Amniotic stem cell (primary cell): ENCODE data around the gene PRDM16.
"Not testable (repeated sequence)": the region's sequence is repeated elsewhere in the genome, so short reads cannot be mapped to it uniquely, and the experiment has no call there.

ENCODE experiments used
- DNase-seq: peaks from one replicate; lab custom pipeline; 2025; lab: John Stamatoyannopoulos, UW

Gene PRDM16

DNA sequence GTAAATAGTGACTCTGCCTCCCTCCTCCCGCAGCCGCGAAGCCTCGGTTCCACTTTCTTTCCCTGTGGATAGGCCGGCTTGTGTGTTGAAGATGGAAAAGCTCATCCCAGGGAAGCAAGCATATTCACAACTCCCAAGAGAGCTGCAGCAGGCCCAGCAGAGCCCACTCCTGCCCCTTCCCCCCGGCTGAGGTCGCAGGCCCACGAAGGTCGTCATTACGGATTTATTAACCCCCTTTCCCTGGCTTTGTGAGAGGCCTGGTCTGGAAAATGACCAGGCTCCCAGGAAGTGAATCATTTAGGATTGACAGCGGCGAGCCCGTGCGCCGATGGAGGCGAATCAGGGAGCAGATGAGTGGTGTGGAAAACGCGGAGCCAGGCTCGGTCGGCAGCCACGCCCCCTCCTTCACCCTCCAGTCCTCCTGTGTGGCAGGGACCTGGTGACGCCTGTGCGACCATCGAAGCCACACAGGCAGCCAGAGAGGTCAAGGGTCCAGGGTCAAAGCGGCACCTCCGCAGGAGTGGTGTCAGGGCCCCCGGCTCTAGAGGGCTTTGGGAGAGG, 93.4 kb downstream of the PRDM16 start:
- DNase-seq, result no peak

DNA sequence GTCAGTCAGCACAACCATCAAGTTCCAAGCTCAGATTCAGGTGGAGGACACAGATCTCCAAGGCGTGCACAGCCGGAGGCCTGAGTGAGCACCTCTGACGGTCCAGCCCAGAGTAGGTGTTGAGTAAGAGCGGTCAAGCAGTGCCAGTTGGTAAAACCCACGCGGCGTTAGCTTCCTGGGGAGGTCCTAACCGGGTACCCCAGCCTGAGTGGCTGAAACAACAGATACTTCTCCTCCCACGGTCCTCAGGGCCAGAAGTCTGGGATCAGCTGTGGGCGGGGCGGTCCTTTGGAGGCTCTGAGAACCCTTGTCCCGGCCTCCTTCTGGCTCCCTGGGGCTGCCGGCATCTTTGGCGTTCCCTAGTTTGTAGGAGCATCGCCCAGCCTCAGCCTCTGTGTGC, 94.4 kb downstream of the PRDM16 start:
- no peak for DNase-seq

DNA sequence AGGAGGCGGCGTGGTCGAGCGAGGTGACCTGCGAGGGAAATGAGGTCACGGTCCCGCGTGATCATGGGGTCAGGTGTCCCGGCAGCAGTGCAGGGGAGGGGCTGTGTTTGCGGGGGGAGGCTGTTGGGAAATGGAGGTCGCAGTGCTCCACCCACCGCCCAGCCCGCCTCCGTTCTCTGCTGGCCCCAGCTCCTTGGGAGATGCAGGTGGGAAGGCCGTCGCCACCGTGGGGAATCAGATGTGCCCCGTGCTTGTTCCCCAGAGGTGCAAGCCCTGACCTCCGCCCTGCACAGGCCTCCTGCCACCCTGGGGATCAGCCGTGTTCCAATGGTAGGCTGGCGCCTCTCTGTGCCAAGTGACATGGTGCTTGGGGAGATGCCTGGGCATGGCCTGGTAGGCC, 95.7 kb downstream of the PRDM16 start:
- DNase-seq, result no peak

DNA sequence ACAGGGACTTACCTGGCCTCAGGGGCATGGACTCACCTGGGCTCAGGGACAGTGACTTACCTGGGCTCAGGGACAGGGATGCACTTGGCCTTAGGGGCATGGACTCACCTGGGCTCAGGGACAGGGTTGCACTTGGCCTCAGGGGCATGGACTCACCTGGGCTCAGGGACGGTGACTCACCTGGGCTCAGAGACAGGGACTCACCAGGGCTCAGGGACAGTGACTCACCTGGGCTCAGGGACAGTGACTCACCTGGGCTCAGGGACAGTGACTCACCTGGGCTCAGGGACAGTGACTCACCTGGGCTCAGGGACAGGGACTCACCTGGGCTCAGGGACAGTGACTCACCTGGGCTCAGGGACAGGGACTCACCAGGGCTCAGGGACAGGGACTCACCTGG, 96.2 kb downstream of the PRDM16 start:
- not testable (repeated sequence) for DNase-seq

DNA sequence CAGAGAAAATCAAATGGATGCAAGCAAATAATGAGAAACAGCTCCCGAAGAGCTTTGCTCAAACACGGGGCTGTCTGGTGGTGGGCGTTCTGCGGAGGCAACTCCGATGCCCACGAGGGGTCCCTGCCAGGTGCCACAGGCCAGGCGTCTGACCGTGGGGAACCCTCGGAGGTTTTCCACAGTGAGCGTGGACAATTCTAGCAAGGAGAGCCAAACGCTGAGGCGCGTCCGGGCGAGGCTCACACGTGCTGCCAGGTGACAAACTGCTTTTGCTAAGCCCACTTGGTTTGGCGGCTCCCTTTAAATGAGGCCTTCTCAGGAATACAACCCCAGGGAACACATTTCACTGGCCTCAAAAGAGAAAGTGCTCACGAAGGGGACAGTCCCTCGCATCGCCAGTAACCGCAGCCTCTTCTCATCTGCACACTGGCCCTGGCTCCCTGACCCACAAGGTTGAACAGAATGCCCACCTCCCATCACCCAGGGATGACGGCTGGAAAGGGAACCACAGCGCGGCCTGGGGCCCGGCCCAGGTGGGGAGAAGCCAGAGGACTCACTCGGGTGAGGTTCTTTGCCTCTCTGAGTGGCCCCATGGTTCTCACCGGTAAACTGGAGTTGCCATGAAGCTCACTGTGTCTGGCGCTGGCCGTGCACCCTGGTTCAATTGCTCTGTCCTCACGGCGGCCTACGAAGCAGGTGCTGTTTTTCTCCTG, 97.4 kb downstream of the PRDM16 start:
- DNase-seq, result no peak

DNA sequence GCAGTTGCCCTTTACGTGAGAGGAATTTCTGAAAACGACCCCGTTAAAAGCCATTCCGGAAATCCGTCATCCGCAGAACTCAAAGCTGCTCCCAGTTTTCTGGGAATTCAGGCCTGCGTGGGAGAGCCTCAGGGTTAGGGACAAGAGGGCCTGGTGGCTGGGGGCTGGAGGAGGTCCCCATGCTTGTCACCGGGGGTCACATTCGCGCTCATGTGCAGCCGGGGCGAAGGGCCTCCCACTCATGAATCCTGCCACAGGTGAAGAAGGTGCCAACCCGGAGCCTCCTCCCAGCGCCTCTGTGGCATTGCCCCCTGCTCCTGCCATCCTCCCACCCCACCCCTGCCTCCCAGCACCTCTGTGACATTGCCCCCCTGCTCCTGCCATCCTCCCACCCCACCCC, 98.3 kb downstream of the PRDM16 start:
- DNase-seq, result no peak

DNA sequence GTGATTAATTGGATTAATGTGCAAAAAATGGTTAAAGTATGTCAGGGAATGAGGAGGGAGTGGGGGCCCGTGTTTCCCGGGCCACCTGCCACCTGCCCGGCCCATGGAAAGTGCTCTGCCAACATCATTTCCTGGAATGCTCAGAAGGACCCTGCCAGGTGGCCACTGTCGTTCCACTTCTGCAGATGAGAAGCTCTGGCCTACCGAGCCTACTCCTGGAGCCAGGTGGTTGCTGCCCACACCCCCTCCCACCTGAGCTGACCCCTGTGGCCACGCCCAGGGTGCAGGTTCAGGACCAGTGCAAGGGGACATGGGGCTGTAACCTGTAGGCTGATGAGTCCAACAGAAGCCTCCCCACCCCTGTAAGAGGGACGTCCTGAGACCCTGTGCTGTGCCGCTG, 99.7 kb downstream of the PRDM16 start:
- no peak for DNase-seq

DNA sequence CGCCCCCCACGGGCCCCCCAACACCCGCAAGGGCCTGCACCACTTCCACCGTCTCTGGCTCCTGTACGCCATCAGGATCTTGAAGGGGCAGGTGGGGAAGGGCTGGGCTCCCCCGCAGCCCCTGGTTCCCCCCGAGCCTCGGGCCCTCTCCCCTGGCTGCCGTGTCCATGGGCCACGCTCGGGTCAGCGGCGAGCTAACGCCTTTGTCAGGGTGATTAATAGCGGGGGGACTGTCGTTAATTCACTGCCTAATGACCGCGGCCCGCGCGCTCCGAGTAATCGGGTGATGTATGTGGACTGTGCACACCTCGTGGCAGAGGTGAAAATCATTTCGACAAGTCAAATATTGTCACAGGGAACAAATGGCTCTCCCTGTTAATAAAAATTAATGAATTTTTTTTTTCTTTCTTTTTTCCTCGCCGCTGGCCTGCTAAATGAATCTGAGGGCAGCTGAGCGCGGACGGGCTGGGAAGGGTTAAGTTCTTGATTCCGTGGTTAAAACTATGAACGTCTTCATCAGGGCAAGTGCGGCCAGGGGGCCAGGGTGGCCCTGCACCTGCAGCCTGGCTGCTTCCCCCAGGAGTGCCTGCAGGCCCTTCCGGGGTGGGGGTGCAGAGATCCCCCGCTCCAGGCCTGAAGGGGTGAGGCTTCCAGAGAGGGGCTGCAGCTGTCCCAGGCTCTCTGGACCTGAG, 100.8 kb downstream of the PRDM16 start:
- DNase-seq, result no peak

DNA sequence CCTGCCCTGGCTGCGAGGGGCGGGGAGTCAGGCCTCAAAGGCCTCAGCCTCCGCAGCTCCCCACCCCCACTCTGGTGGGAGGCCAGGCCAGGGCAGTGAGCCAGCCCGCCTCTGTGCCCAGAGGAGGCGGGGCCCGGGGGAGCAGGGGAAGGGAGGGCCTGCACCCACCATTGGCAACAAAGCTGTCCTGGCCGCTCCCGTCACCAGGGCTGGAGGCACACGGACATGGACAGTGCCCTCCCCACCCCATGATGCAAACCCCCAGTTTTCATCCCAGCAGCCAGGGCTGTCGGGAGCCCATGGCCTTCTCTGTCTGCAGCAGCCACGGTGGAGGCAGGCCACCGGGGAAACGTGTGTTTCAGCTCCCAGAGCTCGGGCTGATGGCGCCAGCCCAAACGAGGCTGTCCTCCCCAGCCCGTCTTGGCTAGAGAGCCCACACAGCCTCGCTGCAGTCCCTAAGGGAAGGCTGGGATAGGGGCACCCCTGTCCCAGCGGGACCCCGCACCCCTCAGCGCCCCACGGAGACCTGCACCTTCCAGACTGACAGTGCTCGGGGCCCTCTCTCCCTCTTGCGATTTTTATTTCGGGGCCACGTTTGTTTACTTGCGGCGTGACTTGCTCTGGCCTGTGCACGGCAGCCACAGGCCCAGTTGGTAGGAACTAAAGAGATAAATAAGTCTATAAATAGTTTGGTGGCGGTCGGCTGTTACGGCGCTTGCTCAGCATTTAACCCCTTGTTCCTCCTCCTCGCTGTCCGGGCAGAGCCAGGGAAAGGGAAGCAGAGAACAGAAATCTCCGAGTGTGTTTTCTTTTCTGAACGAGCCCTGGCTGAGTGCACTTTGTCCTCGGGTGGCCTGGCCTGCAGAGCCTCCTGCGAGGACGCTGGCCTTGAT, 101.8 kb downstream of the PRDM16 start:
- DNase-seq, result no peak

DNA sequence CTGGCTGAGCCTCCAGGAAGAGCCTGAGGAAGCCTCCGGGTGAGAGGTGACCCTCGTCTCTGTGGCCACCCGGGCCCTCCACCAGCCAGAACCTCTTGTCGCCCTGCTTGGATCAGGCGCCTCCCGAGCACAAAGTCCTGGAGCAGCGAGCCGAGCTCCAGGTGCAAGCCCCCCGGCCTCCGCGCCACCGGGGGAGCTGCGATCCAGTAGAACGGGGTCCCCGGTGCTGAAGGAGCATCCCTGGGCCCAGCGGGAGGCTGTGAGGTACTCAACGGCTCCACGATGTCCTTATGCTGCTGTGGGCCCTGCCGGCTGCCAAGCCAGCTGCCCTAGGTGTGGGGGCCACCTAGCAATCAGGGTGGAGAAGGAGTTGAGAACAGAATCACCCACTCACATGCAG, 102.8 kb downstream of the PRDM16 start:
- no peak for DNase-seq

DNA sequence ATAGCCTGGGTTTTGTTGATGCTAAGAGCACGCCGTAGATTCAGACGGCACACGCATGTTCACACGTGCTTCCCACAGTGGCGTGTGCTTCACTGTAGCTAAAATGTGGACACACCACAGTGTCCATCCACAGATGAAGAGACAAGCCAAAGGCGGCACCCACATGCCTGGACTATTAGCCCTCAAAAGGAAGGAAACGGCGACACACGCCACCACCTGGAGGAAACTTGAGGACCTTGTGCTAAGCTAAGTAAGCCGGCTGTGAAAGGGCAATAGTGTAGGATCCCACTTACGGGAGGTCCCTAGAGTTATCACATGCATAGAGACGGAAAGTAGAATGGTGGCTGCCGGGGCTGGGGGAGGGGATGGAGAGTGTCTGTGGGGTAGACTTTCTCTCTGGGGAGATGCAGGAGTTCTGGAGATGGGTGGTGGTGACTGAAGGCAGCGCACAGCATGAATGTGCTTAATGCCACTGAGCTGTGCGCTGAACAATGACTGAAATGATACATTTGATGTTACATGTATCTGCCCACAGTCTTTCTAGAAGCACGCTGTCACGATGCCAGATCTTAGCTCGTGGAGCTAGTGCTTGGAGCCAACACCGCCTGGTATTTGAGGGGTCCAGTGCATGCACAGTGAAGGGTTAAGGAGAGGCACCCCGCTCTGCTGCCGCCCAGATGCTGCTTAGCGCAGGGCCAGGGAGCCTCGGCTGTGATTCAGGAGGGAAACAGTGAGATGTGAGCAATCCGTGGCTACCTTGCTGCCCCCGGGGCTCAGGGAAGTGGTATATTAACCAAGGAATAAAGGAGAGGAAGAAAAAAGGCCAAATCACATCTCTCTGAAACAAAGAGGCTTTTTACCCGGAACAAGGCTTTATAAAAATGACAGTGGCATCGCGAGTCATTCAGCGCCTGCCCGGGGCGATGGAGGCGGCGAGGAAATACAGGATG, 103.7 kb downstream of the PRDM16 start:
- DNase-seq, result no peak

DNA sequence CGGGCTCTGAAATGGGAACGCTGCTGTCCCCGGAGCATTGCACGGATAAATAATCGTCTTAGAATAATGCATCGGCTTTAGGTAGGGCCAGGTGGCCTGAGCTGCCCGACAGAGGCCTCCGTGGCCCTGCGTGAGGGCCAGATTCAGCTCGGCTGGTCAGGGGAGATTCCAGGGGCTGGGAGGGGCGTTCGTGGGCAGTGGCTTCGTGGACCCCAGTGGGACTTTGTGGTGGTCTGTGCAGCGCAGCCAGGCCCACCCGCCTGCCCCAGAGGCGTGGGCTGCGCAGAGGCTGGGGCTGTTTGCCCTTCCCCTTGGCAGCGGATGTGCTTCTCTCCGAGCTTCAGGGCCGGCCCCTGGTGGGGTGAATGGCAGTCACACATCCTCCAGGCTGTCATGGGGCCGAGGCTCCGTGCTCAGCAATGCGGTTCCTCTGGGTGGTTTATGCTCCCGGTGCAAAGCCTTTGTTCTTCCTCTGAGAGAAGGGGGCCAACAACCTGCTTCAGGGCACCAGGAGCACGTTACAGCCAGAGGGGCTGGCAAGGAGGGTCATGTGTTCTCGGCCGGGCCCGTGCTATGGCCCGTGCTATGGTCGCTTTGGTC, 104.5 kb downstream of the PRDM16 start:
- DNase-seq, result no peak

DNA sequence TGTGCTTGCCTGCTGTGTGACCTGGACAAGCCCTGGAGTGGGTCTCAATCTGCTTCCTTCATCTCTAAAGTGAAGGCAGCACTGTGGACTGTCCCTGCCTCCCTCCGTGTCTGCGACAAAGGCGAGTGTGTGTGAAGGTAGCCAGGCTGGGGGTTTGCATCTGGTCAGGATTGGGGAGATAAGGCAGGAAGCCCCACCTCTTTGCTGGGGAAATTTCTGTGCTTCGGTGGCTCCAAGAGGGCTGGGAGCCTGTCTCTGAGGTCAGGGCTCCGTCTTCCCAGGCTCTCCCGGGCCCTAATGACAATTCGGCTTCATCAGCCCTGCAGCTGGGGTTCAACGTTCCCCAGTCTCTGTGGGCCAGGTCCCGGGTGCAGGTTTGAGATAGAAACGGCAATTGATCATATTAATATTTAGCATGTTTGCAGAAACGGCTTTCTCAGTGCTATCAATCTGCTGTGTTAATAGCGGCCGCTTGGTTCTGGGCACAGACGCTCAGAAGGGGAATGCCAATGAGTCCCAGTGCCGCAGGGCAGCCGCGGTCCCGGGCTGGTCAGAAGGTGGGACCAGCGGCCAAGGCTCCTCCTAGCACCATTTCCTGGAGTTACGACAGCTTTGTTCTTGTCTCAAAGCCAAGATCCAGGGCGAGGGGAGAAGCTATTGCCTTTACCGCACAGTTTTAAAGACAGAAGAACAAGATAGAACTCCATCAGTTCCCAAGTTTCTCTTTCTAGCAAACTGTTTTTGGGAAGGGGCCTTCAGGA, 105.7 kb downstream of the PRDM16 start:
- no peak for DNase-seq

DNA sequence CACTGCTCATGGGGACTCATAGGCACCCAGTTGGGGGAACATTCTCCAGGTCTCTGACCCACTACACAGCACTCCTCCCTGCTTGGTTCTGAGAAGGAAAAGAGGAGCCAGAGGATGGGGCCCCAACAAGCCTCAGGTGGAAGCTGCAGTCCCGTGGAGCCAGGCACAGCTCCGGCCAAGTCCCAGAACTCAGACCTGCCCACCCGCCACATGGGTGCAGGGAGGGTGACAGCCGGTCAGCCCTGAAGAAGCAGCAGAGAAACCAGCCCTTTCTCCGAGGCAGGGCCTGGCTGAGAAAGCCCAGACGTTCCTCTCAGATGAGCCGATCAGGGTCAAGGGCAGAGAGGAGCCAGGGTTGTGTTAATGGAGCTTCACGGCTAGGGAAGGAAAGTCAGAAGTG, 106.5 kb downstream of the PRDM16 start:
- DNase-seq, result no peak

DNA sequence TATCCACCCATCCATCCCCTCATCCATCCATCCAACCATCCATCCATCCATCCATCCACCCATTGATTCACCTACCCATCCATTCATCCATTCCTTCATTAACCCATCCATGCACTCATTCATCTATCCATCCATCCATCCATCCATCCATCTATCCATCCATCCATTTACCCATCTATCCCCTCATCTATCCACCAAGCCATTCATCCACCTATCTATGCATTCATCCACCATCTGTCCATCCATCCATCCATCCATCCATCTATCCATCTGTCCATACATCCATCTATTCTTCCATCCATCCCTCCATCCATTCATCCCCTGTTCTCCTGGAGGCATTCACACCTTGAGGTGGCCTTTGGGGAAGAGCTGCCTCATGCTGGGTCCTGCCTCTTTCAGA, 107.0 kb downstream of the PRDM16 start:
- DNase-seq, result no peak

DNA sequence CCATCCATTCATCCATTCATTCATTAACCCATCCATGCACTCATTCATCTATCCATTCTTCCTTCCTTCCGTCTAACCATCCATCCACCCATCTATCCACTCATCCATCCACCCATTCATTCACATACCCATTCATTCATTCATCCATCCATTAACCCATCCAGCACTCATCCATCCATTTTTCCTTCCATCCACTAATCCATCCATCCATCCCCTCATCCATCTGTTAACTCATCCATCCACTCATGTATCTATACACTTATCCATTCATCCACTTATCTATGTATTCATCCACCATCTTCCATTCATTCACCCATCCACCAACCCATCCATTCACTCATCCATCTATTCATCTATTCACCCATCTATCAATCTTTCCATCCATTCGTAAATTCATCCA, 107.8 kb downstream of the PRDM16 start:
- no peak for DNase-seq

DNA sequence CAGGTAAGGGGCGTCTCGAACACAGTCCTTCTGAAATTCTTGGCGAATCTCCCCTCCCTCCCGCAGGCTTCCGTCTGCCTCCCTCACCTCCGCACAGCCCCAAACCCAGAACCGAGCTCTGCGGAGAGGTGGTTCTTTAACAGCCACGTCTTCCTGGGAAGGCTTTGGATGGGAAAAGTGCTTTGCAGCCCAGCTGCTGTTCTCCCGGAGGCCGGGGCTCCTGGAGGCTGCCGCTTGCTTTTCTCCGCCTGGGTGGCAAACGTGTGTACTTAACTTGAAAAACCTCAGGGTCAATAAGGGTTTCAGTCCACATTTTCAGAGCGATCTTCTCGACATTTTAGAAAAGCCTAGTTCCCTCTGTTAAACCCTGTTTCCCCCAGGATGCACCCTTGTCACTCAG, 109.3 kb downstream of the PRDM16 start:
- DNase-seq, result no peak

DNA sequence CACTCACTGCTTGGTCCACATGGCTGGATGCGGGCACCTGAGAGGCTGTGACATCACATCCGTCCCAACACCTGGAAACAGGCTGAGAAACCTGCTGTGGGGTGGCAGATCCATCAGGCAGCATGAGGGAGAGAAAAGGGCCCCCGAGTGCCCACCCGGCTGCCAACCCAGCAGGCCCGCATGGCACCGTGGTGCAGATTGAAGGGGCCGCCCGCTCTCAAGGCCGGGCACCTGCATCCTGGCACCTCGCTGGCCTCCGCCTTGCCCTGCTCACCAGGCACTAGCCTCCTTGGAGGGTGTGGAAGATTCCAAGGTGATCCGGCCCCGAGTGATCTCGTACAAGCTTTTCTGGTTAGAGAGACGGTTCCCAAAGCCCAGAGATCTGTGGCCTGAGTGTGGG, 110.5 kb downstream of the PRDM16 start:
- DNase-seq, result no peak

DNA sequence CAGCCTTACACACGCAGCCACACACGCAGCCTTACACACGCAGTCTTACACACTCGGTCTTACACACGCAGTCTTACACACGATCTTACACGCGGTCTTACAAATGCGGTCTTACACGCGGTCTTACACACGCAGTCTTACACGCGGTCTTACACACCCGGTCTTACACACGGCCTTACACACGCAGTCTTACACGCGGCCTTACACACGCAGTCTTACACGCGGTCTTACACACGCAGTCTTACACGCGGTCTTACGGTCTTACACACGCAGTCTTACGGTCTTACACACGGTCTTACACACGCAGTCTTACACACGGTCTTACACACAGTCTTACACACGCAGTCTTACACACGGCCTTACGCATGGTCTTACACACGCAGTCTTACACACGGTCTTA, 111.9 kb downstream of the PRDM16 start:
- no peak for DNase-seq

DNA sequence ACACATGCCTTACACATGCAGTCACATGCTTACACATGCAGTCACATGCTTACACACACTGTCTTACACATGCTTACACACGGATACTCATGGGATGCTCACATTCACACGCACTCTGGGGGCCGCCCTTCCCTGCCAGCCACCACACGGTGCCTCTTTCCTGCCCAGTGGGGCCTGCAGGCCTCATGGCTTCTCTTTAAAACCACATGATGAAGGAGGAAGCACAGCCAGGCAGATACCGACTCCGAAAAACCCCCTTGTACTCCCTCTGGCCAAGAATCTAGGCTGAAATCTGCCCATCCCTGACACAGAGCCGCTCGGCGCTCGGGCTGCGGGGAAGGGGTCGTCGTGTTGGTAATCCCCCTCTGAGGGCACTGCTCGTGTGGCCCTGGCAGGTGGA, 113.0 kb downstream of the PRDM16 start:
- DNase-seq, result no peak
